Panc1 (cell line): Measurements from ENCODE around the gene PJA1. TPM values are rescaled to one million over a fixed set of nuclear protein-coding genes. Genes with fewer than 3 reads are reported as not detected.

Experiments used
- ATAC-seq: fragments of 200-7000 bp; cut with Tn5 transposase; 2 replicates; pipeline ENCODE4 v1.9.1; 2020; ENCODE audit warnings: mild to moderate bottlenecking, moderate library complexity
- BruUV-seq: library from RNA; stranded (reverse); fragments of 400-500 nt; replicated peaks from 2 replicates; lab custom pipeline; 2021; lab: Mats Ljungman, UMichigan
- CTCF ChIA-PET: fragments of 300-600 bp; sonication (Branson Sonifier 250); formaldehyde crosslinking; loops from one replicate; lab custom pipeline; 2022; ENCODE audit warnings: antibody characterized with exemption; lab: Charles Lee
- POLR2A ChIA-PET: fragments of 300-600 bp; sonication (Branson Sonifier 250); formaldehyde crosslinking; loops from one replicate; lab custom pipeline; 2022; ENCODE audit warnings: antibody characterized with exemption; lab: Charles Lee
- DNase-seq: peaks from one replicate; pipeline ENCODE4 v3.0.0-alpha.2; 2010; ENCODE audit warnings: low read depth, low spot score
- H3K27ac ChIP-seq: 2 replicates; pipeline ENCODE4 v1.5.1; 2011; ENCODE audit warnings: mild to moderate bottlenecking, low read length, inconsistent platforms
- H3K27me3 ChIP-seq: fragments of 200-500 bp; sonication (Bioruptor generic); 2 replicates; pipeline ENCODE4 v1.6.0; 2014; ENCODE audit warnings: low read length, inconsistent platforms; ENCODE audit not compliant: control insufficient read depth, insufficient read depth
- H3K36me3 ChIP-seq: fragments of 200-500 bp; sonication (Bioruptor generic); 2 replicates; pipeline ENCODE4 v1.5.1; 2014; ENCODE audit warnings: inconsistent platforms, mild to moderate bottlenecking, low read length, moderate library complexity; ENCODE audit not compliant: control insufficient read depth, insufficient read depth
- H3K4me1 ChIP-seq: 2 replicates; pipeline ENCODE4 v1.5.1; 2011; ENCODE audit warnings: inconsistent platforms, mild to moderate bottlenecking, low read length, moderate library complexity; ENCODE audit not compliant: control insufficient read depth, insufficient read depth
- H3K4me3 ChIP-seq, 2 experiments: 2 replicates each; pipeline ENCODE4 v1.5.1; 2011 to 2012; ENCODE audit warnings: low read depth in 2 of 2, low read length in 2 of 2, mild to moderate bottlenecking in 2 of 2, inconsistent platforms in 1 of 2, moderate library complexity in 1 of 2
- H3K9me3 ChIP-seq: fragments of 200-500 bp; sonication (Bioruptor generic); 2 replicates; pipeline ENCODE4 v1.5.1; 2014; ENCODE audit warnings: low read depth, mild to moderate bottlenecking, inconsistent platforms, low read length, moderate library complexity; ENCODE audit not compliant: control insufficient read depth, insufficient read depth
- CTCF ChIP-seq: fragments of 450-650 bp; IDR thresholded peaks from 2 replicates; pipeline ENCODE4 v1.5.1; 2017; ENCODE audit warnings: mild to moderate bottlenecking
- POLR2AphosphoS5 ChIP-seq: IDR thresholded peaks from 2 replicates; pipeline ENCODE4 v1.6.1; 2012; ENCODE audit warnings: mild to moderate bottlenecking, low read depth, low read length, moderate library complexity
- REST ChIP-seq, 2 experiments: IDR thresholded peaks; 2 replicates each; pipeline ENCODE4 v1.6.1; 2011 to 2012; ENCODE audit warnings: low read depth in 2 of 2, control low read depth in 1 of 2, low read length in 1 of 2, mild to moderate bottlenecking in 1 of 2, moderate library complexity in 1 of 2; ENCODE audit not compliant: insufficient read depth in 1 of 2
- SIN3A ChIP-seq: IDR thresholded peaks from 2 replicates; pipeline ENCODE4 v1.6.1; 2012; ENCODE audit warnings: low read depth, mild to moderate bottlenecking, low read length, moderate library complexity, borderline replicate concordance; ENCODE audit not compliant: insufficient read depth
- TCF7L2 ChIP-seq: IDR thresholded peaks from 2 replicates; pipeline ENCODE4 v1.6.1; 2011; ENCODE audit warnings: mild to moderate bottlenecking, low read depth, low read length, inconsistent platforms
- in situ Hi-C: cut with HindIII; loops from 2 replicates; pipeline ENCODE4 v1.10.0; 2016; ENCODE audit warnings: low sequenced_read_pairs, low pct_unique_long_range_greater_than_20kb
- intact Hi-C: fragments of 100-400 bp; cut with micrococcal nuclease; formaldehyde crosslinking; loops from one replicate; pipeline ENCODE4 v1.10.0; 2022; ENCODE audit not compliant: unreplicated experiment
- total RNA-seq: library from RNA; stranded (reverse); gene quantifications from one replicate; pipeline ENCODE4 v1.2.1, GENCODE V29; 2021; ENCODE audit not compliant: unreplicated experiment

Gene PJA1
- total RNA-seq, 1 experiment from 2014 or later: 11.8 TPM

- CTCF ChIA-PET: no interaction called here
Observed at GRCh38 chrX:69192603-69193002, 27.4 kb upstream of the PJA1 start.

GRCh38 chrX:69189576-69190371 lies 24.5 kb upstream of the PJA1 start:
- ChIA-PET CTCF (no interaction called here), POLR2A (no interaction called here)
- ATAC-seq (no peak), DNase-seq (no peak)
- intact Hi-C loops: no loop called here
- no TSS peak for BruUV-seq
- H3K4me1 ChIP-seq: no peaks in the 10 kb centered on the region
- in situ Hi-C loops: no loop called here
- H3K27ac ChIP-seq: no peak overlapping the region
- no peak overlapping the region for H3K4me3 ChIP-seq
- H3K27me3 ChIP-seq: no peaks in the 10 kb centered on the region
- H3K9me3 ChIP-seq: no peaks in the 10 kb centered on the region
- TF ChIP-seq TCF7L2 (no peak), REST (IDR thresholded peaks at IDR 0.05; ENCODE audit: insufficient read depth in 1 of 2, low read depth in 2 of 2, low read length in 1 of 2) (no peak), SIN3A (no peak), CTCF (no peak), POLR2AphosphoS5 (no peak)
- H3K36me3 ChIP-seq: no peaks in the 10 kb centered on the region

More at GRCh38 chrX:69192603-69193002, 27.4 kb upstream of the PJA1 start:
- Histone ChIP-seq H3K4me3 (no peak overlapping the region), H3K27me3 (no peaks in the 10 kb centered on the region), H3K36me3 (no peaks in the 10 kb centered on the region), H3K27ac (no peak overlapping the region), H3K4me1 (no peaks in the 10 kb centered on the region), H3K9me3 (no peaks in the 10 kb centered on the region)
- no peak for DNase-seq
- TF ChIP-seq SIN3A (no peak), CTCF (no peak), REST (IDR thresholded peaks at IDR 0.05; ENCODE audit: insufficient read depth in 1 of 2, low read depth in 2 of 2, low read length in 1 of 2) (no peak), TCF7L2 (no peak), POLR2AphosphoS5 (no peak)
- no peak for ATAC-seq
- in situ Hi-C loops (no loop called here), intact Hi-C loops (no loop called here)
- POLR2A ChIA-PET: no interaction called here
- no TSS peak for BruUV-seq
